ENCODE data around the gene DISP3.

Gene DISP3

DNA sequence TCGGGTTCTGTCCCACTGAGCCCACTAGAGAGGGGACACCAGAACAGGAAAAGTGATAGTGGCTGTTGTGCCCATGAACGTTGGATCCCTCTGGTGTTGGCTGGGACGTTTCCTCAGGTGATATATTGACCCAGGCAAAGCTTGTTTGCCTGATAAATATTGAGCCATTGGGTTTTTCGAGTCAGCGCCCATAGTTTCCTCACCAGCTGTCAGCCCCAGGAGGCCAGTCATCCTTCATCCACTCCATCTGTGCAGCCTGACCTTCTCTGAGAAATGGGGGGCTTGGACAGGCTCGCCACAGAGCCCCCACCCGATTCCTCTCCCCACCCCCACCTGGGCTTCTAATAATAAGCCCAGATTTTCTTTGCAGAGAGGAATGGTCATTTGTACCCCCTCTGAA lies 13.3 kb downstream of the DISP3 start:
- Histone ChIP-seq H3K36me3 (ENCODE audit: control insufficient read depth in 1 of 2, insufficient read depth in 2 of 2, low read length in 2 of 2) (no peaks in the 10 kb centered on the region), H3K4me1 (ENCODE audit: control insufficient read depth in 1 of 2, insufficient read depth in 2 of 2, low read length in 2 of 2) (no peaks in the 10 kb centered on the region), H3K9me3 (ENCODE audit: control insufficient read depth in 1 of 2, low read length in 2 of 2) (peaks cover 0 to 3% of the 10 kb centered on the region in 2 donors), H3K4me3 (ENCODE audit: low read depth in 1 of 2, low read length in 2 of 2) (no peak overlapping the region), H3K27me3 (ENCODE audit: low read depth, low read length) (no peaks in the 10 kb centered on the region), H3K27ac (ENCODE audit: low read length) (no peak overlapping the region)

DNA sequence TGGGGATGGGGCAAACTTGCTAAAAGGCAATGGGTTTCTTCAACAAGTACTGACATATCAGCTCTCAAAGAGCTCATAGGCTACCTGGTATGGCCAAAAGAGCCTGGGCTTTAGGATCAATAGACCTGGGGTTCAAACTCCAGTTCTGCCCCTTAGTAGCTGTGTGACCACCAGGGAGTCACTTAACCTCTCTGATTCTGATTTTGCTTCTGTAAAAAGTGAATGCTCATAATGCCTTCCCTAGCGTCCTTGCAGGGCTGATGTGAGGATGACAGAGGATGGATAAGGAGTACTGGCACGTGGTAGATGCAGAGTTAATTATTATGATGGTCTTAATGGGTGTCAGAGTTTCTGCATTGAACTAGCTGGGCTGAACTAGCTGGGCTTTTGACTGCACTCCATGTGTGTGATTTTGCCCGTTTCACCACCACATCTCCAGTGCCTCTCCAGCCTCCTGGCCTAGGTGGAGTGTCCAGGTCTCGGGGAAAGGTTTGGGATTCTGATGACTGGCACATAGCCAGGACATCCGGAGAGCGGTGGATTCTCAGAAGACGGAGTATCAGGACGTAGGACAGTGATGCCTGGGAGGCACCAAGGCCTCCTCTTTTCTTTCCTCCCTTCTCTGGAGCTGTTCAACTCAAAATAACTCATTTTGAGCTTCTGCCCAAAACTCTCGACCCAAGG lies 15.2 kb downstream of the DISP3 start:
- Histone ChIP-seq H3K9me3 (ENCODE audit: control insufficient read depth in 1 of 2, low read length in 2 of 2) (peaks cover 0 to 3% of the 10 kb centered on the region in 2 donors), H3K27me3 (ENCODE audit: low read depth, low read length) (no peaks in the 10 kb centered on the region), H3K4me1 (ENCODE audit: control insufficient read depth in 1 of 2, insufficient read depth in 2 of 2, low read length in 2 of 2) (no peaks in the 10 kb centered on the region), H3K36me3 (ENCODE audit: control insufficient read depth in 1 of 2, insufficient read depth in 2 of 2, low read length in 2 of 2) (no peaks in the 10 kb centered on the region), H3K27ac (ENCODE audit: low read length) (no peak overlapping the region), H3K4me3 (ENCODE audit: low read depth in 1 of 2, low read length in 2 of 2) (no peak overlapping the region)

DNA sequence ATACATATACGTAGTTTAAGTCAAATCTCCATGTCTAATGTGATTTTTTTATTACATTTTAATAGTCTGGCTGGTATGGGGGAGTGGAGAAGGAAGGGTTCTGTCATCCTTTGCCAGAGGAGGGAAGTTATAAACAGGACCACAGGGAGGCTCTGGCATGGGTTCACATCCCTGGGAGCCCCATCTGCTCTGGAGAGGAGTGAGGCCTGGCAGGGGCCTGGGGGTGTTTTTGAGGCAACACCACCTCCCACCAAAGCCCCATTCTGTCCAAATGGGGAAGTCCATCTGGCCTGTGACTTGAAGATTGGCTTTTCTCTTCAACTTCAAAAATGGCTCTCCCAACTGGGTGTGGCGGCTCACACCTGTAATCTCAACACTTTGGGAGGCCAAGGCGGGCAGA lies 15.8 kb downstream of the DISP3 start:
- no peaks in the 10 kb centered on the region for H3K27me3 ChIP-seq (ENCODE audit: low read depth, low read length)
- H3K36me3 ChIP-seq (ENCODE audit: control insufficient read depth in 1 of 2, insufficient read depth in 2 of 2, low read length in 2 of 2) = no peaks in the 10 kb centered on the region
- H3K27ac ChIP-seq (ENCODE audit: low read length) = no peak overlapping the region
- H3K4me3 ChIP-seq (ENCODE audit: low read depth in 1 of 2, low read length in 2 of 2) = no peak overlapping the region
- H3K4me1 ChIP-seq (ENCODE audit: control insufficient read depth in 1 of 2, insufficient read depth in 2 of 2, low read length in 2 of 2) = no peaks in the 10 kb centered on the region
- peaks cover 0 to 3% of the 10 kb centered on the region in 2 donors for H3K9me3 ChIP-seq (ENCODE audit: control insufficient read depth in 1 of 2, low read length in 2 of 2)

DNA sequence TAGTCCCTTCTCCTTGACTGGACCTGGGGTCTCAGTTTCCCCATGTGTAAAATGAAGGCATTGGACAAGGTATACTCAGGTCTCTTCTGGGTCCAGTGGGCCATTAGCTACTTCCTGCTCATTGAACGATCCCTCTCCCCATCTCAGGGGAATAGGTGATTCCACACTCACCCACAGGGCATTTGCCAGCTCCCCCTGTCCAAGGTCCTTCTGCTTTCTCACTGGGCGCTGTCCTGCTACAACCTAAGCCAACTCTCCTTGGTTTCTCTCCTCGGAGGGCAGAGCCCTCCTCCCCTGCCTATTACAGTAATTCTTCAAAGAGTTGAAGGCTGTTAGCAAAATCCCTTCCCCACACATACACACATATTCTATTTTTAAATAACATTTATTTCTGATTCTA lies 16.6 kb downstream of the DISP3 start:
- no peak overlapping the region for H3K4me3 ChIP-seq (ENCODE audit: low read depth in 1 of 2, low read length in 2 of 2)
- H3K27me3 ChIP-seq (ENCODE audit: low read depth, low read length) = peaks cover 5% of the 10 kb centered on the region
- H3K4me1 ChIP-seq (ENCODE audit: control insufficient read depth in 1 of 2, insufficient read depth in 2 of 2, low read length in 2 of 2) = no peaks in the 10 kb centered on the region
- H3K27ac ChIP-seq (ENCODE audit: low read length) = no peak overlapping the region
- H3K9me3 ChIP-seq (ENCODE audit: control insufficient read depth in 1 of 2, low read length in 2 of 2) = peaks cover 0 to 3% of the 10 kb centered on the region in 2 donors
- H3K36me3 ChIP-seq (ENCODE audit: control insufficient read depth in 1 of 2, insufficient read depth in 2 of 2, low read length in 2 of 2) = no peaks in the 10 kb centered on the region

DNA sequence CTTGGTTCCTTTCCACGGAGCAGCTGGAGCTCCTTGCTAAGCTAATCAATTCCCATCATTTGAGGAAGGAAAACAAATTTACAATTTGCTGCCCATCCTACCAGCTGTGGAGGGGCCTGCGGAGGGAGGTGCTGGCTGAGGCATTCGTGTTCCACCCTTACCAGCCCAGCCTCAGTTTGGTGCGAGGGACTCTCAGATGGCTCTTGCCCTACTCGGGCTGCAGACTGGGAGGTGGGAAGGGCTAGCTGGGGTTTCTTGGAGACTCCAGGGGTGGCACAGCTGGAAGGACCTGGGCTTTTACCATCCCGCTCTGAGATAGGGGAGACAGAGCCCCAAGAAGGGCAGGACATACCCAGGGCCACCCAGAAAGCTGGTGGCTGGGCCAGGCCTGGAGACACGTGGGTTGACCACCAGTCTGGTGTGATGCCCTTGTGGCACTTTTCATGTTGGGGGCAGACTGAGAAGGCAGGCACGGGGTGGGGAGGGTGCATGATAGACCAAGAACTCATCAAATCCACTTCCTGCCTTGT lies 17.7 kb downstream of the DISP3 start:
- Histone ChIP-seq H3K36me3 (ENCODE audit: control insufficient read depth in 1 of 2, insufficient read depth in 2 of 2, low read length in 2 of 2) (no peaks in the 10 kb centered on the region), H3K9me3 (ENCODE audit: control insufficient read depth in 1 of 2, low read length in 2 of 2) (peaks cover 0 to 3% of the 10 kb centered on the region in 2 donors), H3K4me3 (ENCODE audit: low read depth in 1 of 2, low read length in 2 of 2) (no peak overlapping the region), H3K27ac (ENCODE audit: low read length) (no peak overlapping the region), H3K27me3 (ENCODE audit: low read depth, low read length) (peaks cover 5% of the 10 kb centered on the region), H3K4me1 (ENCODE audit: control insufficient read depth in 1 of 2, insufficient read depth in 2 of 2, low read length in 2 of 2) (no peaks in the 10 kb centered on the region)

DNA sequence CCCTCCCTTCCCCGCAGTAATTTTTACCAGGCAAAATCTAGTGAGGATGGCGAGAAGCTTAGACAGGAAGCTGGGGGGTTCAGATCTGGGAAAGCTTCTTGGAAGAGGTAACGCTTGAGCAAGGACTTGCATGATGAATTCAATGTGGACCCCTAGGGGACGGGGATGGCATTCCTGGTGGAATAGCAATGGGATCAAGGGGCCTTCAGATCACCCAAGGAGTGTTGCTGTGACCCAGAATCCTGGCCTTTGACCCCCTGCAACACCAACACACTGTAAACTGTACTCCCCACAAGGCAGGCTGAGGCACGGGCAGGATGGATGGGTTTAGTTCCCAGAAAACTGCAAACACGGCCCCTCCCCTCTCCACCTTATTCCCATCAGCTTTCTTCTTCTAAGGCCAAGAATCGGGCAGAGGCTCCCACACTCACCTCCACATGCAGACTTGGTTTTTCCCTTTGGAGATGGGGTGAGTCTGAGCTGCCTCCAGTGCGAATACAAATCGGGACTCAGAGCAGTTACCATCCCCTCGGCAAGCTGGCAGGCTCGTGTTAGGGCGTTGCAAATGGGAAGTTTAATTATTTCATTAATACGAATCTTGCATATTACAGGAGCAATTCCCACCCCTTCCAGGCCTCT lies 20.1 kb downstream of the DISP3 start:
- H3K27ac ChIP-seq (ENCODE audit: low read length) = no peak overlapping the region
- no peaks in the 10 kb centered on the region for H3K36me3 ChIP-seq (ENCODE audit: control insufficient read depth in 1 of 2, insufficient read depth in 2 of 2, low read length in 2 of 2)
- H3K9me3 ChIP-seq (ENCODE audit: control insufficient read depth in 1 of 2, low read length in 2 of 2) = peaks cover 2 to 7% of the 10 kb centered on the region in 2 donors
- H3K27me3 ChIP-seq (ENCODE audit: low read depth, low read length) = peaks cover 5% of the 10 kb centered on the region
- H3K4me3 ChIP-seq (ENCODE audit: low read depth in 1 of 2, low read length in 2 of 2) = no peak overlapping the region
- no peaks in the 10 kb centered on the region for H3K4me1 ChIP-seq (ENCODE audit: control insufficient read depth in 1 of 2, insufficient read depth in 2 of 2, low read length in 2 of 2)

DNA sequence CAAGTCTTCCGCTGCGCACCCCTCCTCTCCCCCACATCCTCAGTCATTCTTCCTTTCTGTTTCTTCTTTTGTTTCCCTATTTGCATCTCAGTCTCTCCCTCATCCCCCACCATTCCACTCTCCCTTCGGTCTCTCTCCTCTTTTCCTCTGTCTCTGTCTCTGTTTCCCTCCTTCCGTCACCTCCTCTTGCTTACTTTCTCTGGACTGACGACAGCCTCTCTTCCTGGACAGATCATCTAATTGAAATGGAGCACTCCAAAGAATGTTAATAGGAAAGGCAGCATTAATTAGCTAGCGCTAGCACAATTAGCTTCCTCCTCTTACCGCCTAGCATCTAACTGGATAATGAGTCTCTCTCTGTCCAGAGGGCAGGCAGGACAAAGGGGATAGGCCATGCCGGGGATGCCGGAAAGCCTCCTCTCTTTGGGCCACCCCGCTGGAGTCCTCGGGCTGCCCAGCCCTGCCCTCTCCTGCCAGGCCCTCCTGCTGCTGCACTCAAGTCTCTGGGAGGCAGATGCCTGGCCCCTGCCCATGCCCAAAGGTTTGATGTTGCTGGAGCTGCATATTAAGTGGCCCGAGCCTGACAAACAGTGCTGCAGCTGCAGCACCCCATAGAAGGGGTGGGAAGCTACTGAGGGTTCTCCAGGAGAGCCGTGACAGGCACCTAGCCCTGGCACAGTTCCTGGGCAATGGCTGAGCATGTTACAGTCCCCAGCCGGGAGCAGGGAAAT lies 20.8 kb downstream of the DISP3 start:
- Histone ChIP-seq H3K27me3 (ENCODE audit: low read depth, low read length) (peaks cover 5% of the 10 kb centered on the region), H3K27ac (ENCODE audit: low read length) (no peak overlapping the region), H3K36me3 (ENCODE audit: control insufficient read depth in 1 of 2, insufficient read depth in 2 of 2, low read length in 2 of 2) (no peaks in the 10 kb centered on the region), H3K4me3 (ENCODE audit: low read depth in 1 of 2, low read length in 2 of 2) (no peak overlapping the region), H3K9me3 (ENCODE audit: control insufficient read depth in 1 of 2, low read length in 2 of 2) (peaks cover 6 to 12% of the 10 kb centered on the region in 2 donors), H3K4me1 (ENCODE audit: control insufficient read depth in 1 of 2, insufficient read depth in 2 of 2, low read length in 2 of 2) (no peaks in the 10 kb centered on the region)

DNA sequence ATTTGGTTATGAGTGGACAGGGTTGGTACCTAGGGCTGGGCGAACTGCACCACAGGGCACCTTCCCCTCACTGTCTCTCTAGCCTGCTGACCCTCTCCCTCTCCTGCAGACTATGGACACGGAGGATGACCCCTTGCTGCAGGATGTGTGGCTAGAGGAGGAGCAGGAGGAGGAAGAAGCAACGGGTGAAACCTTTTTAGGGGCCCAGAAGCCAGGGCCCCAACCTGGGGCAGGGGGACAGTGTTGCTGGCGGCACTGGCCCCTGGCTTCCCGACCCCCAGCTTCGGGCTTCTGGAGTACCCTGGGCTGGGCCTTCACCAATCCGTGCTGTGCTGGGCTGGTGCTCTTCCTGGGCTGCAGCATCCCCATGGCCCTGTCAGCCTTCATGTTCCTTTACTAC lies 21.9 kb downstream of the DISP3 start:
- Histone ChIP-seq H3K4me1 (ENCODE audit: control insufficient read depth in 1 of 2, insufficient read depth in 2 of 2, low read length in 2 of 2) (no peaks in the 10 kb centered on the region), H3K27ac (ENCODE audit: low read length) (no peak overlapping the region), H3K36me3 (ENCODE audit: control insufficient read depth in 1 of 2, insufficient read depth in 2 of 2, low read length in 2 of 2) (no peaks in the 10 kb centered on the region), H3K9me3 (ENCODE audit: control insufficient read depth in 1 of 2, low read length in 2 of 2) (peaks cover 11 to 21% of the 10 kb centered on the region in 2 donors), H3K4me3 (ENCODE audit: low read depth in 1 of 2, low read length in 2 of 2) (no peak overlapping the region), H3K27me3 (ENCODE audit: low read depth, low read length) (peaks cover 5% of the 10 kb centered on the region)

DNA sequence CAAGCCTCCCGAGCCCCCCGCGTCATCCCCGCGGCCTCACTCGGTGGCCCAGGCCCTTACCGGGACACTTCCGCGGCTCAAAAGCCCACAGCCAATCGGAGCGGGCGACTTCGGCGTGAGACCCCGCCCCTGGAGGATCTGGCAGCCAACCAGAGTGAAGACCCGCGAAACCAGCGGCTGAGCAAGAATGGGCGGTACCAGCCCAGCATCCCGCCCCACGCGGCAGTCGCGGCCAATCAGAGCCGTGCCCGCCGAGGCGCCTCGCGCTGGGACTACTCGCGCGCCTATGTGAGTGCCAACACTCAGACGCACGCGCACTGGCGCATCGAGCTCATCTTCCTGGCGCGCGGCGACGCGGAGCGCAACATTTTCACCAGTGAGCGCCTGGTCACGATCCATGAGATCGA lies 22.5 kb downstream of the DISP3 start:
- H3K9me3 ChIP-seq (ENCODE audit: control insufficient read depth in 1 of 2, low read length in 2 of 2) = peaks cover 11 to 22% of the 10 kb centered on the region in 2 donors
- no peaks in the 10 kb centered on the region for H3K36me3 ChIP-seq (ENCODE audit: control insufficient read depth in 1 of 2, insufficient read depth in 2 of 2, low read length in 2 of 2)
- no peaks in the 10 kb centered on the region for H3K4me1 ChIP-seq (ENCODE audit: control insufficient read depth in 1 of 2, insufficient read depth in 2 of 2, low read length in 2 of 2)
- H3K4me3 ChIP-seq (ENCODE audit: low read depth in 1 of 2, low read length in 2 of 2) = peak overlapping the region in 1 of 2 donors; percentile 10
- H3K27ac ChIP-seq (ENCODE audit: low read length) = no peak overlapping the region
- H3K27me3 ChIP-seq (ENCODE audit: low read depth, low read length) = peaks cover 5% of the 10 kb centered on the region

DNA sequence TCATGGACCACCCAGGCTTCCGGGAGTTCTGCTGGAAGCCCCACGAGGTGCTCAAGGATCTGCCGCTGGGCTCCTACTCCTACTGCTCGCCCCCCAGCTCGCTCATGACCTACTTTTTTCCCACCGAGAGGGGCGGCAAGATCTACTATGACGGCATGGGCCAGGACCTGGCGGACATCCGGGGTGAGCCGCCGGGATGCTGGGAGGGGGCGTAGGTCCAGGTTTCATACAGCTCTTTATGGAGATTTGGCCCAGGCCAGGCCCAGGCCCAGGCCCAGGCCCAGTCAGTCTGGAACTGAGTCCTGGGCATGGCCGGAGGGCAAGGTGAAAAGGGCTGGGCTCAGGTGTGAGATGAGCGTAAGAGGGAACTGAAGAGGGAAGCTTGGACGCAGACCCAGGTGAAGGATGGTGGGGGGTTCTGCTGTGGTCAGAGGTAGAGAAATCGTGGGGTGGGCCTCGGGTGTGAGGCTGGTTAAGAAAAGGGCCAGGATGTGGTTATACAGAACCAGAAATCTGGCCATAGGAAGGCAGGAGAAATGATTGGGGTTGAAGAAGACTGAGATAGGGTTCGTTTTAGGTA lies 23.0 kb downstream of the DISP3 start:
- Histone ChIP-seq H3K36me3 (ENCODE audit: control insufficient read depth in 1 of 2, insufficient read depth in 2 of 2, low read length in 2 of 2) (no peaks in the 10 kb centered on the region), H3K27ac (ENCODE audit: low read length) (no peak overlapping the region), H3K27me3 (ENCODE audit: low read depth, low read length) (peaks cover 5% of the 10 kb centered on the region), H3K9me3 (ENCODE audit: control insufficient read depth in 1 of 2, low read length in 2 of 2) (peaks cover 11 to 27% of the 10 kb centered on the region in 2 donors), H3K4me1 (ENCODE audit: control insufficient read depth in 1 of 2, insufficient read depth in 2 of 2, low read length in 2 of 2) (no peaks in the 10 kb centered on the region), H3K4me3 (ENCODE audit: low read depth in 1 of 2, low read length in 2 of 2) (peak overlapping the region in 1 of 2 donors; percentile 10)

DNA sequence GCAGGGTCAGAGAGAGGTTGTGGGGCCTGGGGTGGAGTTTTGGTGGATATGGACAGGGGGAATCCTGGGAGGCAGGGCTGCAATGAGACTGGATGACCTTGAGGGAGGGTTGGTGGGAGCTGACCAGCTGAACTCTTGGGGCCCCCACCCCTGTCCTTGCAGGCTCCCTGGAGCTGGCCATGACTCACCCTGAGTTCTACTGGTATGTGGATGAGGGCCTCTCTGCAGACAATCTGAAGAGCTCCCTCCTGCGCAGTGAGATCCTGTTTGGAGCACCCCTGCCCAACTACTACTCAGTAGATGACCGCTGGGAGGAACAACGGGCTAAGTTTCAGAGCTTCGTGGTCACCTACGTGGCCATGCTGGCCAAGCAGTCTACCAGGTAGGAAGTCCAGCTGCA lies 23.6 kb downstream of the DISP3 start:
- no peak overlapping the region for H3K27ac ChIP-seq (ENCODE audit: low read length)
- H3K9me3 ChIP-seq (ENCODE audit: control insufficient read depth in 1 of 2, low read length in 2 of 2) = peaks cover 11 to 32% of the 10 kb centered on the region in 2 donors
- no peaks in the 10 kb centered on the region for H3K4me1 ChIP-seq (ENCODE audit: control insufficient read depth in 1 of 2, insufficient read depth in 2 of 2, low read length in 2 of 2)
- H3K27me3 ChIP-seq (ENCODE audit: low read depth, low read length) = peaks cover 5% of the 10 kb centered on the region
- no peaks in the 10 kb centered on the region for H3K36me3 ChIP-seq (ENCODE audit: control insufficient read depth in 1 of 2, insufficient read depth in 2 of 2, low read length in 2 of 2)
- no peak overlapping the region for H3K4me3 ChIP-seq (ENCODE audit: low read depth in 1 of 2, low read length in 2 of 2)
